ENCODE measurements around the gene EHD4. TPM values are rescaled to one million over a fixed set of nuclear protein-coding genes. Genes with fewer than 3 reads are reported as not detected.

The EHD4 gene
- total and polyA plus RNA-seq, 2 donors (not counting 1 experiment from before 2014, with no cell fraction given): 19.3 to 22.0 TPM

DNA sequence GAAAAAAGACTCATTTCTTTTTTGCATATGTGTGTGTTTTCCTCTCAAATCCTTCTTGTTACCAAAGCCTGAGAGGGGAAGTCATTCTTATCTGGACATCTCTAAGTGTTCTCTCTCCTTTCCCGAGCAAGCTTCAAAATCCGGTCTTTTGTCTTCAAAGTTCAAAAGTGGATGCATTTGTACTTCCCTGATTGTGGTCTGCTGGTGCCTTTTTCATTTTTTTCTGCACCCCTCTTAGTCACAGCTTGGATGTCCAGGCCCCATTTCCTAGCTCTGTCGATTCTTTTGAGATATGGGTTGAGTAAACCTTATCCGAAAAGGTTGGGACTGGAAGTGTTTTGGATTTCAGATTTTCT lies 34.8 kb downstream of the EHD4 start:
- Histone ChIP-seq H3K4me1 (ENCODE audit: control insufficient read depth, extremely low read depth, insufficient read depth, low read length) (peaks cover 17% of the 10 kb centered on the region), H3K27ac (ENCODE audit: insufficient read depth, low read length) (no peak overlapping the region), H3K4me3 (replicated peaks in 1 of 4; ENCODE audit: control extremely low read depth in 1 of 4, insufficient read depth in 1 of 4, low read depth in 3 of 4, low read length in 4 of 4) (no peak overlapping the region), H3K27me3 (ENCODE audit: control insufficient read depth, insufficient read depth, low read length) (no peaks in the 10 kb centered on the region), H2AFZ (ENCODE audit: low read length) (no peak overlapping the region), H4K20me1 (ENCODE audit: control insufficient read depth, extremely low read depth, insufficient read depth, low read length) (no peaks in the 10 kb centered on the region), H3K4me2 (ENCODE audit: extremely low read depth, insufficient read depth, low read length) (no peak overlapping the region), H3K9ac (ENCODE audit: insufficient read depth, low read length) (no peak overlapping the region), H3K79me2 (ENCODE audit: control insufficient read depth, insufficient read depth, low read length) (peaks cover 7% of the 10 kb centered on the region), H3K9me3 (ENCODE audit: control insufficient read depth, insufficient read depth, low read depth, low read length) (no peaks in the 10 kb centered on the region), H3K36me3 (ENCODE audit: control insufficient read depth, insufficient read depth, low read length) (peaks cover 6% of the 10 kb centered on the region)
- TF ChIP-seq EZH2 (IDR thresholded peaks at IDR 0.05; ENCODE audit: low read length, missing control alignments): no peak
- TF ChIP-seq, protein P1, sequence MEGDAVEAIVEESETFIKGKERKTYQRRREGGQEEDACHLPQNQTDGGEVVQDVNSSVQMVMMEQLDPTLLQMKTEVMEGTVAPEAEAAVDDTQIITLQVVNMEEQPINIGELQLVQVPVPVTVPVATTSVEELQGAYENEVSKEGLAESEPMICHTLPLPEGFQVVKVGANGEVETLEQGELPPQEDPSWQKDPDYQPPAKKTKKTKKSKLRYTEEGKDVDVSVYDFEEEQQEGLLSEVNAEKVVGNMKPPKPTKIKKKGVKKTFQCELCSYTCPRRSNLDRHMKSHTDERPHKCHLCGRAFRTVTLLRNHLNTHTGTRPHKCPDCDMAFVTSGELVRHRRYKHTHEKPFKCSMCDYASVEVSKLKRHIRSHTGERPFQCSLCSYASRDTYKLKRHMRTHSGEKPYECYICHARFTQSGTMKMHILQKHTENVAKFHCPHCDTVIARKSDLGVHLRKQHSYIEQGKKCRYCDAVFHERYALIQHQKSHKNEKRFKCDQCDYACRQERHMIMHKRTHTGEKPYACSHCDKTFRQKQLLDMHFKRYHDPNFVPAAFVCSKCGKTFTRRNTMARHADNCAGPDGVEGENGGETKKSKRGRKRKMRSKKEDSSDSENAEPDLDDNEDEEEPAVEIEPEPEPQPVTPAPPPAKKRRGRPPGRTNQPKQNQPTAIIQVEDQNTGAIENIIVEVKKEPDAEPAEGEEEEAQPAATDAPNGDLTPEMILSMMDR (conservative IDR thresholded peaks at IDR 0.05 in 1 of 2, IDR thresholded peaks at IDR 0.05 in 1 of 2; ENCODE audit: low read depth in 1 of 2, low read length in 2 of 2): no peak
- no peak for DNase-seq (ENCODE audit: low read depth in 2 of 2)

DNA sequence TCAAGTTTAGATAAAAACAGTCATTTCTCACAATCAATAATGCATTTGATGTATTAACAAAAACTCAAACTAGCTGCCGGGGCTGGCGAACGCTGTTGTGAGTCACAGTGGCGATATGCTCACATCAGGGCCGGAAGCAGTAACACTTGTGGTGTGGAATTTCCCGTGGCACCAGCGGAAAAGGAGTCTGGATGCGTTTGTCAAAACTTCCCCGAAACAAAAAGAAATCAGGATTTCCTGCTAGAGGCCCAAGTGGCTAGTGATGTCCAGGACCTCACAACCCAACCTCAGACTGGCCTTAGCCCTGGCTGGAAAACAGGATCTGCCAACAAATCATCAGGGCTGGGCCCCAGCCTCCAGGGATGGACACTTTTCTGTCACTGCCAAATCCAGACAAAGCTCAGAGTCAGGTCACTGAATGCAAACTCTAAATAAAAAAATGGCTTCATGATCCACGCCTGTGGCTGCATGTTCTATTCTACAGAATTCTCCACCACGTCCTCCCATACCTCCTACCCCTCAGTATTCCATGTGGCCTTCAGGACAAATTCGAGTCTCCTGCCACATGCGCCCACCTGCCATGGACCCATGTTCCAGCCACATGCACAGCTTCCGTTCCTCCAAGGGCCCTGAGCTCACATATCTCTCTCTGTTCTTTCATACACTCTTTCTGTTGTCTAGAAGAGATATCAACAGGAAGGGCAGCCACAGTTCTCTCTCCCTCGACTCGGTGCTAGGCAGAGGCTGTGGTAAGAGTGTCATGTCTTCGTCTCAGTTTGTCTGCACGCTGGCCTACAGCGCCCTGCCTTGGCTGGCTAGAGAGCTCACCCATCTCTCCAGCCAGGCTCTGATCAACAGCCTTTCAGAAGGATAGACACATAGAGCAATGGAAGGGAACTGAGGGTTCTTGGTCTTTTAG lies 35.4 kb downstream of the EHD4 start:
- H3K4me2 ChIP-seq (ENCODE audit: extremely low read depth, insufficient read depth, low read length): no peak overlapping the region
- no peaks in the 10 kb centered on the region for H3K9me3 ChIP-seq (ENCODE audit: control insufficient read depth, insufficient read depth, low read depth, low read length)
- no peak overlapping the region for H3K4me3 ChIP-seq (replicated peaks in 1 of 4; ENCODE audit: control extremely low read depth in 1 of 4, insufficient read depth in 1 of 4, low read depth in 3 of 4, low read length in 4 of 4)
- no peak overlapping the region for H3K27ac ChIP-seq (ENCODE audit: insufficient read depth, low read length)
- H3K36me3 ChIP-seq (ENCODE audit: control insufficient read depth, insufficient read depth, low read length): peaks cover 6% of the 10 kb centered on the region
- H3K27me3 ChIP-seq (ENCODE audit: control insufficient read depth, insufficient read depth, low read length): no peaks in the 10 kb centered on the region
- H4K20me1 ChIP-seq (ENCODE audit: control insufficient read depth, extremely low read depth, insufficient read depth, low read length): no peaks in the 10 kb centered on the region
- H3K79me2 ChIP-seq (ENCODE audit: control insufficient read depth, insufficient read depth, low read length): peaks cover 9% of the 10 kb centered on the region
- no peak overlapping the region for H2AFZ ChIP-seq (ENCODE audit: low read length)
- peaks cover 16% of the 10 kb centered on the region for H3K4me1 ChIP-seq (ENCODE audit: control insufficient read depth, extremely low read depth, insufficient read depth, low read length)
- TF ChIP-seq, protein P1 (conservative IDR thresholded peaks at IDR 0.05 in 1 of 2, IDR thresholded peaks at IDR 0.05 in 1 of 2; ENCODE audit: low read depth in 1 of 2, low read length in 2 of 2): no peak
- no peak for TF ChIP-seq EZH2 (IDR thresholded peaks at IDR 0.05; ENCODE audit: low read length, missing control alignments)
- H3K9ac ChIP-seq (ENCODE audit: insufficient read depth, low read length): no peak overlapping the region
- DNase-seq (ENCODE audit: low read depth in 2 of 2): peak in 1 of 2 donors; percentile 81

DNA sequence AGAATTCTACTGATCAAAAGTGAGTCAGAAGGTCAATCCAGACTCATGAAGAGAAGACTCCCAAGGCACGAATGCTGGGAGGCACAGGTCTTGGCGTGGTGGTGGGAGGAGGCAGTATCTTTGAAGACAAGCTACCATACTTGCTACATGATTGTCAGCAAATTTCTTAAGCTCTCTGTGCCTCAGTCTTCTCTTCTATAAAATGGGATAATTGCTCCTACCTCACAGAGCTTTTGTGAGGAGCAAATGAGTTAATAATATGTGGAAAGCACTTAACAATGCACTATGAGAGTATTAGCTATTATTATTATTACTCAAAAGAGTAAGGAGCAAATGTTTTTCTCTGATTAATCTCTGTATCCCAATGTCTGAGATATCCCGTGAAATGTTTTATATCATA lies 36.2 kb downstream of the EHD4 start:
- H3K36me3 ChIP-seq (ENCODE audit: control insufficient read depth, insufficient read depth, low read length): peaks cover 2% of the 10 kb centered on the region
- no peaks in the 10 kb centered on the region for H3K9me3 ChIP-seq (ENCODE audit: control insufficient read depth, insufficient read depth, low read depth, low read length)
- no peaks in the 10 kb centered on the region for H4K20me1 ChIP-seq (ENCODE audit: control insufficient read depth, extremely low read depth, insufficient read depth, low read length)
- no peak overlapping the region for H3K4me2 ChIP-seq (ENCODE audit: extremely low read depth, insufficient read depth, low read length)
- peaks cover 8% of the 10 kb centered on the region for H3K79me2 ChIP-seq (ENCODE audit: control insufficient read depth, insufficient read depth, low read length)
- H3K9ac ChIP-seq (ENCODE audit: insufficient read depth, low read length): no peak overlapping the region
- no peak overlapping the region for H3K4me3 ChIP-seq (replicated peaks in 1 of 4; ENCODE audit: control extremely low read depth in 1 of 4, insufficient read depth in 1 of 4, low read depth in 3 of 4, low read length in 4 of 4)
- no peak overlapping the region for H2AFZ ChIP-seq (ENCODE audit: low read length)
- H3K27me3 ChIP-seq (ENCODE audit: control insufficient read depth, insufficient read depth, low read length): no peaks in the 10 kb centered on the region
- peaks cover 13% of the 10 kb centered on the region for H3K4me1 ChIP-seq (ENCODE audit: control insufficient read depth, extremely low read depth, insufficient read depth, low read length)
- DNase-seq (ENCODE audit: low read depth in 2 of 2): no peak
- TF ChIP-seq, protein P1 (conservative IDR thresholded peaks at IDR 0.05 in 1 of 2, IDR thresholded peaks at IDR 0.05 in 1 of 2; ENCODE audit: low read depth in 1 of 2, low read length in 2 of 2): no peak
- H3K27ac ChIP-seq (ENCODE audit: insufficient read depth, low read length): no peak overlapping the region

Measured in fibroblast of lung (primary cell).